PC-9 (cell line): ENCODE measurements around the gene C1QTNF12.

ENCODE experiments used
- EZH2 ChIP-seq: fragments of 200-600 bp; sonication (generic); IDR thresholded peaks from 2 replicates; pipeline ENCODE4 v1.8.0; 2017; ENCODE audit warnings: antibody characterized with exemption, low read depth
- TF ChIP-seq, protein P1 (sequence below): fragments of 200-600 bp; sonication (generic); conservative IDR thresholded peaks from 2 replicates; pipeline ENCODE4 v1.6.1; 2017; ENCODE audit warnings: mixed run types, antibody characterized with exemption, mild to moderate bottlenecking, moderate library complexity

DNA sequence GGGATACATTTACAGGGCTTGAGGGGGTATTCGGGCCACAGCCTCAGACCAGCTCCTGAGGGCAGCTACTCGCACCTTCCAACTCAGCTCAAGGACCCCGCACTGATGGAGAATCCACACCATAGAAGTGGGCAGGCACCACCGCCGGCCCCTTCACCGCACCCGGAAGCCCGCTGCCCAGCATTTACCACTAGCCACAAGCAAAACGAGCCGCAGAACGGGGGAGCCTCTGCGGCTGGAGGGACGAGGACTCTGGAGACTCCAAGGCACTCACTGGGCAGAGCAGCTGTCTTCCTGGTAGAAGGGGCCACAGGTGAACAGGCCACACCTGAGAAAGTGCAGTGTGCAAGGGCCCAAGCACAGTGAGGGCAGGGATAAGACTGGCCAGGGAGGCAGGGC, 21.8 kb upstream of the C1QTNF12 start:
- TF ChIP-seq, protein P1, sequence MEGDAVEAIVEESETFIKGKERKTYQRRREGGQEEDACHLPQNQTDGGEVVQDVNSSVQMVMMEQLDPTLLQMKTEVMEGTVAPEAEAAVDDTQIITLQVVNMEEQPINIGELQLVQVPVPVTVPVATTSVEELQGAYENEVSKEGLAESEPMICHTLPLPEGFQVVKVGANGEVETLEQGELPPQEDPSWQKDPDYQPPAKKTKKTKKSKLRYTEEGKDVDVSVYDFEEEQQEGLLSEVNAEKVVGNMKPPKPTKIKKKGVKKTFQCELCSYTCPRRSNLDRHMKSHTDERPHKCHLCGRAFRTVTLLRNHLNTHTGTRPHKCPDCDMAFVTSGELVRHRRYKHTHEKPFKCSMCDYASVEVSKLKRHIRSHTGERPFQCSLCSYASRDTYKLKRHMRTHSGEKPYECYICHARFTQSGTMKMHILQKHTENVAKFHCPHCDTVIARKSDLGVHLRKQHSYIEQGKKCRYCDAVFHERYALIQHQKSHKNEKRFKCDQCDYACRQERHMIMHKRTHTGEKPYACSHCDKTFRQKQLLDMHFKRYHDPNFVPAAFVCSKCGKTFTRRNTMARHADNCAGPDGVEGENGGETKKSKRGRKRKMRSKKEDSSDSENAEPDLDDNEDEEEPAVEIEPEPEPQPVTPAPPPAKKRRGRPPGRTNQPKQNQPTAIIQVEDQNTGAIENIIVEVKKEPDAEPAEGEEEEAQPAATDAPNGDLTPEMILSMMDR, result no peak
- TF ChIP-seq EZH2, result no peak
